ENCODE data around the gene GPR62. TPM values are rescaled to one million over a fixed set of nuclear protein-coding genes. Genes with fewer than 3 reads are reported as not detected.

Gene GPR62
- total and polyA plus RNA-seq, 2 experiments from 2014 or later = 0.10 to 0.38 TPM

GRCh38 chr3:51927061-51927977 lies 27.9 kb upstream of the GPR62 start:
- TF ChIP-seq, protein P1, sequence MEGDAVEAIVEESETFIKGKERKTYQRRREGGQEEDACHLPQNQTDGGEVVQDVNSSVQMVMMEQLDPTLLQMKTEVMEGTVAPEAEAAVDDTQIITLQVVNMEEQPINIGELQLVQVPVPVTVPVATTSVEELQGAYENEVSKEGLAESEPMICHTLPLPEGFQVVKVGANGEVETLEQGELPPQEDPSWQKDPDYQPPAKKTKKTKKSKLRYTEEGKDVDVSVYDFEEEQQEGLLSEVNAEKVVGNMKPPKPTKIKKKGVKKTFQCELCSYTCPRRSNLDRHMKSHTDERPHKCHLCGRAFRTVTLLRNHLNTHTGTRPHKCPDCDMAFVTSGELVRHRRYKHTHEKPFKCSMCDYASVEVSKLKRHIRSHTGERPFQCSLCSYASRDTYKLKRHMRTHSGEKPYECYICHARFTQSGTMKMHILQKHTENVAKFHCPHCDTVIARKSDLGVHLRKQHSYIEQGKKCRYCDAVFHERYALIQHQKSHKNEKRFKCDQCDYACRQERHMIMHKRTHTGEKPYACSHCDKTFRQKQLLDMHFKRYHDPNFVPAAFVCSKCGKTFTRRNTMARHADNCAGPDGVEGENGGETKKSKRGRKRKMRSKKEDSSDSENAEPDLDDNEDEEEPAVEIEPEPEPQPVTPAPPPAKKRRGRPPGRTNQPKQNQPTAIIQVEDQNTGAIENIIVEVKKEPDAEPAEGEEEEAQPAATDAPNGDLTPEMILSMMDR (conservative IDR thresholded peaks at IDR 0.05; ENCODE audit: low read depth in 2 of 2) = no peak
- TF ChIP-seq POLR2AphosphoS5 (IDR thresholded peaks at IDR 0.05; ENCODE audit: low read depth) (no peak), STAT1 (IDR thresholded peaks at IDR 0.05; ENCODE audit: unreplicated experiment) (no peak), EZH2phosphoT487 (IDR thresholded peaks at IDR 0.05; ENCODE audit: unreplicated experiment) (no peak), ETS1 (IDR thresholded peaks at IDR 0.05) (no peak), ZNF331 (CRISPR knock-in tag; IDR thresholded peaks at IDR 0.05; ENCODE audit: low read depth) (no peak), ZNF114 (CRISPR knock-in tag; IDR thresholded peaks at IDR 0.05) (no peak), NANOG (IDR thresholded peaks at IDR 0.05; ENCODE audit: borderline replicate concordance) (no peak), EZH2 (IDR thresholded peaks at IDR 0.05; ENCODE audit: low read depth, unreplicated experiment) (no peak), JUNB (IDR thresholded peaks at IDR 0.05; ENCODE audit: unreplicated experiment) (no peak), CREB1 (CRISPR knock-in tag; IDR thresholded peaks at IDR 0.05; ENCODE audit: low read depth) (no peak)
- TF ChIP-seq, protein P2, sequence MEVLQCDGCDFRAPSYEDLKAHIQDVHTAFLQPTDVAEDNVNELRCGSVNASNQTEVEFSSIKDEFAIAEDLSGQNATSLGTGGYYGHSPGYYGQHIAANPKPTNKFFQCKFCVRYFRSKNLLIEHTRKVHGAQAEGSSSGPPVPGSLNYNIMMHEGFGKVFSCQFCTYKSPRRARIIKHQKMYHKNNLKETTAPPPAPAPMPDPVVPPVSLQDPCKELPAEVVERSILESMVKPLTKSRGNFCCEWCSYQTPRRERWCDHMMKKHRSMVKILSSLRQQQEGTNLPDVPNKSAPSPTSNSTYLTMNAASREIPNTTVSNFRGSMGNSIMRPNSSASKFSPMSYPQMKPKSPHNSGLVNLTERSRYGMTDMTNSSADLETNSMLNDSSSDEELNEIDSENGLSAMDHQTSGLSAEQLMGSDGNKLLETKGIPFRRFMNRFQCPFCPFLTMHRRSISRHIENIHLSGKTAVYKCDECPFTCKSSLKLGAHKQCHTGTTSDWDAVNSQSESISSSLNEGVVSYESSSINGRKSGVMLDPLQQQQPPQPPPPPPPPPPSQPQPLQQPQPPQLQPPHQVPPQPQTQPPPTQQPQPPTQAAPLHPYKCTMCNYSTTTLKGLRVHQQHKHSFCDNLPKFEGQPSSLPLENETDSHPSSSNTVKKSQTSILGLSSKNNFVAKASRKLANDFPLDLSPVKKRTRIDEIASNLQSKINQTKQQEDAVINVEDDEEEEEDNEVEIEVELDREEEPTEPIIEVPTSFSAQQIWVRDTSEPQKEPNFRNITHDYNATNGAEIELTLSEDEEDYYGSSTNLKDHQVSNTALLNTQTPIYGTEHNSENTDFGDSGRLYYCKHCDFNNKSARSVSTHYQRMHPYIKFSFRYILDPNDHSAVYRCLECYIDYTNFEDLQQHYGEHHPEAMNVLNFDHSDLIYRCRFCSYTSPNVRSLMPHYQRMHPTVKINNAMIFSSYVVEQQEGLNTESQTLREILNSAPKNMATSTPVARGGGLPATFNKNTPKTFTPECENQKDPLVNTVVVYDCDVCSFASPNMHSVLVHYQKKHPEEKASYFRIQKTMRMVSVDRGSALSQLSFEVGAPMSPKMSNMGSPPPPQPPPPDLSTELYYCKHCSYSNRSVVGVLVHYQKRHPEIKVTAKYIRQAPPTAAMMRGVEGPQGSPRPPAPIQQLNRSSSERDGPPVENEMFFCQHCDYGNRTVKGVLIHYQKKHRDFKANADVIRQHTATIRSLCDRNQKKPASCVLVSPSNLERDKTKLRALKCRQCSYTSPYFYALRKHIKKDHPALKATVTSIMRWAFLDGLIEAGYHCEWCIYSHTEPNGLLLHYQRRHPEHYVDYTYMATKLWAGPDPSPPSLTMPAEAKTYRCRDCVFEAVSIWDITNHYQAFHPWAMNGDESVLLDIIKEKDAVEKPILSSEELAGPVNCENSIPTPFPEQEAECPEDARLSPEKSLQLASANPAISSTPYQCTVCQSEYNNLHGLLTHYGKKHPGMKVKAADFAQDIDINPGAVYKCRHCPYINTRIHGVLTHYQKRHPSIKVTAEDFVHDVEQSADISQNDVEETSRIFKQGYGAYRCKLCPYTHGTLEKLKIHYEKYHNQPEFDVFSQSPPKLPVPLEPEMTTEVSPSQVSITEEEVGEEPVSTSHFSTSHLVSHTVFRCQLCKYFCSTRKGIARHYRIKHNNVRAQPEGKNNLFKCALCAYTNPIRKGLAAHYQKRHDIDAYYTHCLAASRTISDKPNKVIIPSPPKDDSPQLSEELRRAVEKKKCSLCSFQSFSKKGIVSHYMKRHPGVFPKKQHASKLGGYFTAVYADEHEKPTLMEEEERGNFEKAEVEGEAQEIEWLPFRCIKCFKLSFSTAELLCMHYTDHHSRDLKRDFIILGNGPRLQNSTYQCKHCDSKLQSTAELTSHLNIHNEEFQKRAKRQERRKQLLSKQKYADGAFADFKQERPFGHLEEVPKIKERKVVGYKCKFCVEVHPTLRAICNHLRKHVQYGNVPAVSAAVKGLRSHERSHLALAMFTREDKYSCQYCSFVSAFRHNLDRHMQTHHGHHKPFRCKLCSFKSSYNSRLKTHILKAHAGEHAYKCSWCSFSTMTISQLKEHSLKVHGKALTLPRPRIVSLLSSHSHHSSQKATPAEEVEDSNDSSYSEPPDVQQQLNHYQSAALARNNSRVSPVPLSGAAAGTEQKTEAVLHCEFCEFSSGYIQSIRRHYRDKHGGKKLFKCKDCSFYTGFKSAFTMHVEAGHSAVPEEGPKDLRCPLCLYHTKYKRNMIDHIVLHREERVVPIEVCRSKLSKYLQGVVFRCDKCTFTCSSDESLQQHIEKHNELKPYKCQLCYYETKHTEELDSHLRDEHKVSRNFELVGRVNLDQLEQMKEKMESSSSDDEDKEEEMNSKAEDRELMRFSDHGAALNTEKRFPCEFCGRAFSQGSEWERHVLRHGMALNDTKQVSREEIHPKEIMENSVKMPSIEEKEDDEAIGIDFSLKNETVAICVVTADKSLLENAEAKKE (CRISPR knock-in tag; IDR thresholded peaks at IDR 0.05) = no peak
- TF ChIP-seq, protein P3, sequence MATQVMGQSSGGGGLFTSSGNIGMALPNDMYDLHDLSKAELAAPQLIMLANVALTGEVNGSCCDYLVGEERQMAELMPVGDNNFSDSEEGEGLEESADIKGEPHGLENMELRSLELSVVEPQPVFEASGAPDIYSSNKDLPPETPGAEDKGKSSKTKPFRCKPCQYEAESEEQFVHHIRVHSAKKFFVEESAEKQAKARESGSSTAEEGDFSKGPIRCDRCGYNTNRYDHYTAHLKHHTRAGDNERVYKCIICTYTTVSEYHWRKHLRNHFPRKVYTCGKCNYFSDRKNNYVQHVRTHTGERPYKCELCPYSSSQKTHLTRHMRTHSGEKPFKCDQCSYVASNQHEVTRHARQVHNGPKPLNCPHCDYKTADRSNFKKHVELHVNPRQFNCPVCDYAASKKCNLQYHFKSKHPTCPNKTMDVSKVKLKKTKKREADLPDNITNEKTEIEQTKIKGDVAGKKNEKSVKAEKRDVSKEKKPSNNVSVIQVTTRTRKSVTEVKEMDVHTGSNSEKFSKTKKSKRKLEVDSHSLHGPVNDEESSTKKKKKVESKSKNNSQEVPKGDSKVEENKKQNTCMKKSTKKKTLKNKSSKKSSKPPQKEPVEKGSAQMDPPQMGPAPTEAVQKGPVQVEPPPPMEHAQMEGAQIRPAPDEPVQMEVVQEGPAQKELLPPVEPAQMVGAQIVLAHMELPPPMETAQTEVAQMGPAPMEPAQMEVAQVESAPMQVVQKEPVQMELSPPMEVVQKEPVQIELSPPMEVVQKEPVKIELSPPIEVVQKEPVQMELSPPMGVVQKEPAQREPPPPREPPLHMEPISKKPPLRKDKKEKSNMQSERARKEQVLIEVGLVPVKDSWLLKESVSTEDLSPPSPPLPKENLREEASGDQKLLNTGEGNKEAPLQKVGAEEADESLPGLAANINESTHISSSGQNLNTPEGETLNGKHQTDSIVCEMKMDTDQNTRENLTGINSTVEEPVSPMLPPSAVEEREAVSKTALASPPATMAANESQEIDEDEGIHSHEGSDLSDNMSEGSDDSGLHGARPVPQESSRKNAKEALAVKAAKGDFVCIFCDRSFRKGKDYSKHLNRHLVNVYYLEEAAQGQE (IDR thresholded peaks at IDR 0.05; ENCODE audit: unreplicated experiment) = no peak
- H3K9me3 Mint-ChIP-seq = no peaks in the 10 kb centered on the region
- no peaks in the 10 kb centered on the region for H3F3A ChIP-seq (replicated peaks; ENCODE audit: low read depth)
- H2AFZ ChIP-seq = no peak overlapping the region
- no peak overlapping the region for H3K27ac ChIP-seq (ENCODE audit: low read depth)
- no peaks in the 10 kb centered on the region for H3K27me3 Mint-ChIP-seq (ENCODE audit: insufficient read depth, low read depth, poor library complexity)
- no peak overlapping the region for H3K4me3 Mint-ChIP-seq
- no peaks in the 10 kb centered on the region for H3K27me3 ChIP-seq (ENCODE audit: insufficient read depth)
- DNase-seq (ENCODE audit: low spot score) (no peak), ATAC-seq (no peak)
- H3K4me1 ChIP-seq (ENCODE audit: insufficient read depth) = no peaks in the 10 kb centered on the region
- no peaks in the 10 kb centered on the region for H3K9me2 ChIP-seq (ENCODE audit: insufficient read depth)
- peaks cover 18% of the 10 kb centered on the region; the same call in 2 of the 3 replicates for H3K36me3 Mint-ChIP-seq (ENCODE audit: low read depth)
- no peak overlapping the region for H3K4me2 ChIP-seq
- no peak overlapping the region for H3K27ac Mint-ChIP-seq
- H3K36me3 ChIP-seq (ENCODE audit: insufficient read depth) = no peaks in the 10 kb centered on the region
- peaks cover 3% of the 10 kb centered on the region; the same call in 1 of the 2 replicates for H4K20me1 ChIP-seq (replicated peaks; ENCODE audit: insufficient read depth)
- no peaks in the 10 kb centered on the region for H3K79me2 ChIP-seq (replicated peaks; ENCODE audit: insufficient read depth)
- no peaks in the 10 kb centered on the region for H3K4me1 Mint-ChIP-seq
- H3K4me3 ChIP-seq = no peak overlapping the region
